GM21619 (cell line): ENCODE data around the gene CARD11.
"Not testable (repeated sequence)": the region's sequence is repeated elsewhere in the genome, so short reads cannot be mapped to it uniquely, and the experiment has no call there.

Experiments
- ATAC-seq: cut with Tn5 transposase; IDR thresholded peaks from one replicate; pipeline ENCODE4 v1.9.1; 2021; ENCODE audit not compliant: unreplicated experiment

The CARD11 gene

DNA sequence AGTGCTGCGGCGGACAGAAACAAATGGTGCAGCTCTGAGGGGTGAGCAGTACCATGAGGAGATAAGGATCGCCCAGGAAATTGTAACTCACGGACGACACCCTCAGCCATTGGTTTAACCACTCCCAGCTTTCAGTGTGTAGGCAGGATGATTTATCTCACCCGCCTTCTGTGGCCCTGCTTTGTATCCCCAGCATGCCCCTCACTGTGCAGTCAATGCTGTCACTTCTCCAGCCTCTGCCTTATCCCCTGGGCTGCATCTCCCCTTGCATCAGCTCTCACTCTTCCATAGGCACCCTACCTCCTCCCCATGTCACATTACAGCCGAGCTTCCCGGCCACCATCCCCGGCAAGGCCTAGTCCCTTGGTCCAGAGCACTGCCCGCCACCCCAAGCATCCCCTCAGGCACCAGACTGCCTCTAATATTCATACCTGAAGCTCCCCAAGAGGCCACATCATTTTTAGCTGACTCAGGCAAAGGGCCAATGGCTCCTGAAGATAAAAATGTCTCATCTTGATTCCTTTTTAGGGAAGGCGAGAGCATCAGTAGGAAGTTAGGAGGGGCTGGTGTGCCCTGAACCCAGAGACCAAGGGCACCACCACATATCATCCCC, 77.1 kb downstream of the CARD11 start:
- no peak for ATAC-seq

DNA sequence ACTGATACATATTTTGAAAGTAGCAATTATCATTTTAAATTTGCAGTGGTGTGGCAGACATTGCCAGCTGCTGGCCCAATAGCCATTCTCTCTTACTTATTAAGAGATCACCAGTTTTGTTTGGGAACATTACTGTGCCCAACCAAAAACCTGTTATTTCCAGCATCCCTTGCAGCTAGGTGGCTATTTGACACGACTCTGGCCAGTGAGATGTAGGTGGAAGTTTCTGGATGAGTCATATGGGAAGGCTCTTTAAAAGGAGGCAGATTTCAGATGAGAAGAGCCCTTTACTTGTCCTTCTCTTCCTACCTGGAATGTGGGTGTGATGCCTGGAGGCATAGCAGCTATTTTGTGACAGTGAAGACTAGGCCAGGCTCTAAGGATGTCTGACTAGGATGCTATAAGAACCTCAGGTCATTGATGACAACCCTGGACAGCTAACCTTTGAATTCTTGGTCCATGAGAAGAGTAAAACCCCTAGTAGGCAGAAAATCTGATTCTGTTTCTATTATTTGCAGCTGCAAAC, 77.9 kb downstream of the CARD11 start:
- ATAC-seq: no peak

DNA sequence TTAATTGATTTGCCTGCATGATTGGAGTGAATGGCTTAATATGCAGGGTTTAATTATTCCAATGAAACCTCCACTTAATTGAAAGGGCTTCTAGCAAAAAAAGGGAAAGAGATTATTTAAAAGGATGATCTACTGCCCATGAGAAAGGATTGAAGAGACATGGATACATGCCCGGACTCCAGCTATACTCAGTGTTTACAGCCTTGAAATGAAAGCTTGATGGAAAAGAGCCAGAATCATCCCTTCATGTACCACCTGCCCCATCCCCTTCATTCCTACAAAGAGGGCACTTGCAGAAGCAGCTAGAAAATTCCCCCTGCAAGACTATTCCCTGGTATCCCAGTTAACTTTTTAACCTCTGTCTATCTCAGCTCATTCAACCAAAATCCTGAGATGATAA, 78.4 kb downstream of the CARD11 start:
- no peak for ATAC-seq

DNA sequence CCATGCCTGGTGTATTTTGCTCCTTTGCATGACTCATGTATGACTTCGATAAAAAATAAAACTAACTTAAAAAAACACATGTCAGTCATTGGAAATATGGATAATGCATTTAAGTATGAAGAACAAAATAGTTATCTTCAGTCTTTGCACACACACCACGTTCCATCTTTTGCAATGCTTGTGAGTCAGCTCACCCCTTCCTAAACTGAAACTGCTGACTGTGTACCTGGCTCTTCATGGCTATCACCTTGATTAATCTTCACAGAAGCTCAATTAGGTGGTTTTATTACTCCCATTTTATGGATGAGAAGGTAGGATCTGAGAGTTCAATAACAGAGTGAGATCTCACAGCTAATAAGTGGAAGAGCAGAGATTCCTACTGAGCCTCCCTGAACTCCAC, 79.5 kb downstream of the CARD11 start:
- ATAC-seq: no peak

DNA sequence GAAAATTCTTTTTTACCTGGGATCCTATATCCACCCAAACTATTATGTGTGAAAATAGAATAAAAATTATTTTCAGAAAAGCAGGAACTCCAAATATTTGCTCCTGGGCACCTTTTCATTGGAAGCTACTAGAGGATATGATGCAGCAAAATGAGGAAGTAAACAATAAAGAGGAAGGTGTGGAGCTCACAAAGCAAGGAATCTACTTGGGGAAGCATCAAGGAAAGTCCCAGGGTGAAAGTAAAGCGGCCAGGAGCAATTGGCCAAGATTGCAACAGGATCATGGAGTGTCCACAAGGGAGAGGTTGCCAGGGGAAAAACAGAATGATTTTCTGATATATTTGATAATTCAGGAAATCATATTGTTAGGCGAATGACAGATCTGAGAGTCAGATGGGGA, 80.8 kb downstream of the CARD11 start:
- no peak for ATAC-seq

DNA sequence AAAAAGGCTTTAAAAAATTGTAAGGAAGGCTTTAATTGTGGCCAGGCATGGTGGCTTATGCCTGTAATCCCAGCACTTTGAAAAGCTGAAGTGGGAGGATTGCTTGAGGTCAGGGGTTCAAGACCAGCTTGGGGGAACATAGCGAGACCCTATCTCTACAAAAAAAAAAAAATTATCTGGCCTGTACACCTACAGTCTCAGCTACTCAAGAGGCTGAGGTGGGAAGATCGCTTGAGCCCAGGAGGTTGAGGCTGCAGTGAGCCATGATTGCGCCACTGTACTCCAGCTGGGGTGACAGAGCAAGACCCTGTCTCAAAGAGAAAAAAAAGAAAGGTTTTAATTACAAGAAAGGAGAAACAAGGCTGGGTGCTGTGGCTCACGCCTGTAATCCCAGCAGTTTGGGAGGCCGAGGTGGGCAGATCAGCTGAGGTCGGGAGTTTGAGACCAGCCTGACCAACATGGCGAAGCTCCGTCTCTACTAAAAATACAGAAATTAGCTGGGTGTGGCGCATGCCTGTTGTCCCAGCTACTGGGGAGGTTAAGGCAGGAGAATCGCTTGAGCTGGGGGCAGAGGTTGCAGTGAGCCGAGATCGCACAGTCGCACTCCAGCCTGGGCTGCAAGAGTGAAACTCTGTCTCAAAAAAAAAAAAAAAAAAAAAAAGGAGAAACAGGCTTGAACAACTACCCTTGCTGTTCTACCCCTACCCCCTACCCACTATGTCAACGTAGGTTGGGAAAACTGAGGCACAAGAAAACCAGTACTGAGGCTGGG, 83.7 kb downstream of the CARD11 start:
- ATAC-seq: no peak

DNA sequence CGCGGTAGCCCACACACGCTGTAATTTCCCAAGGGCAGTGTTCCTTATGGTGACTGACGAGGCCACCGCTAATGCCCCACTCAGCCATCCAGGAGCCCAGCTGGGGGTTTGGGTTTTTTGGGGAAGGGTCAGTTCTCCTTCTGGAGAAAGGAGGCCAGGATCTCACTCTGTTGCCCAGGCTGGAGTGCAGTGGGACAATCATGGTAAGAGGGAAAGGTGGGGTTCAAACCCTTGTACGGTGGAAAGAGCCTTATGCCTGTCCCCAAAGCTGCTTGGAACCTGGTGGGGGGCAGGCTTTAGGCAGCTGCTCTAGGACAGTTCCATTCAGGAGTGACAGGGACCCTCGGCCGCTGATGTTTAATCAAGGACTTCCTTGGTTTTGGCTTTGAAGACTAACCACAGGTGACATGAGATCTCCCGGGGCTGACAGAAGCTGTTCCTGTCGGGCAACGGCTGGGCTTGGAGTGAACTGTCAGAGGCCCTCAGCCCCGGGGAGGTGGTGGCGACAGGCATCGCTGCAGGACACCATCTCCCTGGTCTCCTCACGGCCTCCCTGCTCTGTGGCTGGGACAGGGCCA, 84.5 kb downstream of the CARD11 start:
- no peak for ATAC-seq

DNA sequence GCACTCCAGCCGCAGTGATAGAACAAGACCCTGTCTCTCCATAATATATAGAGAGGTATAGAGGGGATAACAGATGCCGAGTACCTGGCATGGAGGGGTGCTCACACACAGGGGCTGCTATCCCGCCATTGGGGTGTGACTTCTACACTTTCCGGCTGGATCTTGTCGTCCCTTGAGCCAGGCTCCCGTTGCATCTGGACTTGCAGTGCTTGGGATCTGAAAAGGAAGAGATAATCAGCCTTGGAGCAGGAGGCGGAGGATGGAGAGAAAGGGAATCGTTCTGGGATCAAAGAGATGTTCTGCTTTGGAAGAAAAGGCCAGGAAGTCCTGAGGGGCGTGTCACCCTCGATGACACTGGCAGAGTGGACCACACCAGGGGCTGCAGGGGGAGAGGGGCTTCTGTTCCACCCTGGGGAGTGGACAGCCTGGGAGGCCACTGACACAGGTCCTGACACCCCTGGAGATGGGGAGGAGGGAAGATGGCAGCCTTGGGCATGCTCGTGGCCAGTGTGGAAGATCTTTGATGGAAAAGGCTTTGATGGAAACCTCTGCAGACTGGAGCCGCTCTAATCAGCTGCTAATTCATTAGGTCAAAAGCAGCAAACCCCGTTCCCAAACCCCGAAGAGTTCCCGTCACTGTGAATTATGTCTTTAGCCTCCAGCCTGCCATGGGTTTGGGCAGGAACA, 85.1 kb downstream of the CARD11 start:
- no peak for ATAC-seq

DNA sequence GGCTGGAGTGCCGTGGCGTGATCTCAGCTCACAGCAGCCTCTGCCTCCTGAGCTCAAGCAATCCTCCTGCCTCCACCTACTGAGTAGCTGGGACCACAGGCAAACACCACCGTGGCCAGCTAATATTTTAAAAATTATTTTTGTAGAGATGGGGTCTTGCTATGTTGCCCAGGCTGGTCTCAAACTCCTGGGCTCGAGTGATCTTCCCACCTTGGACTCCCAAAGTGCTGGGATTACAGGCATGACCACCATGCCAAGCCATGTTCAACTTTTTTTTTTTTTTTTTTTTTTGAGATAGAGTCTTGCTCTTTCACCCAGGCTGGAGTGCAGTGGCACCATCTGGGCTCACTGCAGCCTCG, 86.3 kb downstream of the CARD11 start:
- ATAC-seq: not testable (repeated sequence)

DNA sequence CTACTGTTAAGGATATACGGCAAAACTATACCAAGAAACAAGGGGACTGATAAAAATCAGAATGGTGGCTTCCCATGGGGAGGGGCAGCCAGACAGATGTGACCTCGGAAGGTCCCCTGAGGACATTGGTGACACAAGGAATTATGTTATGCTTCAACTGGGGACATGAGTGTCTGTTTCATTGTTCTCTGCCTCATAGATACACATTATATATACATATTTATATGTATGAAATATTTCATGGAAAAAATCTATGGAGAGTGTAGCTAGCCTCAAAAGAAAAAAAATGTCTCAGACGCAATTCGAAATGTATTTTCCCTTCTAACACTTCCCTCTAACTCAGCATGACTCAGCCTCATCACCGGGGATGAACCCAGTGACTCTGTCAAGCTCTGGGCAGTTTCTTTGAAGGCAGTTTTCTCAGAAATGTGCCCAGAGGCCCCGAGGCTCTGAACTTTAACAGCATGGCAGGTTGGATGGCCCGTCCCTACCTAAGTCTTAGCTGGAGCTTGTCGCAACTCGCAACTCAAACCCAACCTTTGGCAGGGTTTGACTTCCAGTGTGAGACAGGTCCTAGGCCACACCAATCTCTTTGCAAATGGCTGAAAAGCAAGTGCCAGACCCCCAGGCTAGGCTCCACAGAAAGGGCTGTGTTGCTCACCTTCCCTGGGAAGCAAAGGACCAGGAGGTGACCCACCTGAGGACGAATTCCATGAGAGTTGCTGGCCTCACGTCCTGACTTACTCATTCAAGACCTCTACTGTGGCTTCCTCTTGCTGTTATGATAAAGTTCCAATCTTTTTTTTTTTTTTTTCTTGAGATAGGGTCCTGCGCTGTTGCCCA, 86.9 kb downstream of the CARD11 start:
- no peak for ATAC-seq

DNA sequence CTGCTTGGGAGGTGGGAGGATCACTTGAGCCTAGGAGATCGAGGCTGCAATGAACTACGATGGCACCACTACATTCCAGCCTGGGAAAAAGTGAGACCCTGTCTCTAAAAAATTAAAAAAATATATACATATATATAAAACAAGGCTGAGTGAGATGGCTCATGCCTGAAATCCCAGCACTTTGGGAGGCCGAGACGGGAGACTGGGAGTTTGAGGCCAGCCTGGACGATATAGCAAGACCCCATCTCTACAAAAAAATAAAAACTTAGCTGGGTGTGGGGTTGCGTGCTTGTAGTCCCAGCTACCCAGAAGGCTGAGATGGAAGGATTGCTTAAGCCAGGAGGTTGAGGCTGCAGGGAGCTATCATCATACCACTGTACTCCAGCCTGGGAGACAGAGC, 87.6 kb downstream of the CARD11 start:
- no peak for ATAC-seq

DNA sequence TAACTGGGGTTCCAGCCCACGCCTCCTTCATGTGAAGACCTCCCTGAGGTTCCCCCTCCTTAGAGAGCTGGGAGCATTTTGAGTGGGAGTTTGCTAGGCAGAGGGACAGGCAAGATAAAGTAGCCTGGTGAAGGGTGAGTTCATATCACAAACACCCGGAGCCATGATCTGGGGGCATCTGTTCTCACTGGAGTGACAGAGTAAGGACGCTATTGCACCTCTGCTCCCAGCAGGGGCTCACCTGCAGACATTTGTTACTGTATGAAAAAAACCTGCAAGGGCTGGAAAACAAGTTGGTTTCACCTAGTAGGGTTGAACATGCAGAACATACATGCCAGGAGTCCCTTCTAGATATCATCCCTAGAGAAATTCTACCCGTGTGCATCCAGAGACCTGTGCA, 88.4 kb downstream of the CARD11 start:
- ATAC-seq: no peak

DNA sequence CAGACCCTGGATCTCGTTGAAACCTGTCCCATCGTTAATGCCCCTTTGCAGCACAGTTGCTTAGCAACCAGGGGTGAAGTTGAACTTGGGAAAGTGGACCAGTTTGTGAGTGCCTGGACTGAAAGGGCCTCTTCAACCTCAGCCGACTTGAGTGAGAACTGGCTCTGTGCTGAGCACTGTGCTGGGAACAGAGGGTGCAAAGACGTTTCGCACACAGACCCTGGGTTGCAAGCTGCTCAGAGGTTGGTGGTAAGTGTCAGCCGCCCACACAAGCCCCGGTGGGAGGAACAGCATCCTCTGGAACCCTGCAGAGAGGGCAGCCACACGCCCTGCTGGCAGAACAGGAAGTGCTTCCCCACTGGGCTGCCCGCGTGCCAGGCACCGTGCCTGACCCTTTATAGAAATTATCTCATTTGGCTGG, 89.2 kb downstream of the CARD11 start:
- no peak for ATAC-seq

DNA sequence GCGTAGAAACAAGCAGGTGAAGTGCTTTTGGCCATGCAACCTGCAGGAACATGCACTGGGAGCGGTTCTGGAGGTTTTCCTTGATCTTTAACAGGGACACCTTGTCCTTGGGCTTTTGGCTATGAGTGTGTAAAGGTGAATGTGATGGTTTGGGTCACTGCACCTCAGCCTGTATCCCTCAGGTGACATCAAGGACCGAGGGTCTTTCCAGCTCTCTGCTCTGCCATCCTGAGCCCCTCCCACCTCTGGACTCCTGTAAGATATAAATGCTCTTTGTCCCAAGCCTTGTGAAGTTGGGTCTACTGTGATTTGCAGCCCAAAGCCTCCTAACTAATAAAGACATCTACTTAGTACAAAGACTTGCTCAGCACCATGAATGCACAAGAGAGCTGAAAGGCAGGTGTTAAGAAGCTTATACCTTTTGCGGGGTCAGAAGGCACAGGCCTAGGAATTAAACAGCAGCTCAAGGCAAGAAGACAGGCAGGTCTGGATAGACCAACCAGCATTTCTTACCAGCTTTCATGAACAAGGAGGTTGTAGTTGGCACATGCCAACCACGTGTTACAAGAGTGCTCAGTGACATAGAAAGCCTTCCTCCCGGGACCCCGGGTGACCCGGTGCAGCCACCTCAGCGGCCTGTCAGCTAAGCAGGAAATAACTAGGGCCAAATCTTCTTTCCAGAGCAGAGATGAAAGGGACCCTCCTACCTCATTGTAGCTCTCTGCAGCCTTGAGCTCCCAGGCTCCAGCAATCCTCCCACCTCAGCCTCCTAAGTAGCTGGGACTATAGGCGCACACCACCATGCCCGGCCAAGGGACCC, 89.9 kb downstream of the CARD11 start:
- no peak for ATAC-seq

DNA sequence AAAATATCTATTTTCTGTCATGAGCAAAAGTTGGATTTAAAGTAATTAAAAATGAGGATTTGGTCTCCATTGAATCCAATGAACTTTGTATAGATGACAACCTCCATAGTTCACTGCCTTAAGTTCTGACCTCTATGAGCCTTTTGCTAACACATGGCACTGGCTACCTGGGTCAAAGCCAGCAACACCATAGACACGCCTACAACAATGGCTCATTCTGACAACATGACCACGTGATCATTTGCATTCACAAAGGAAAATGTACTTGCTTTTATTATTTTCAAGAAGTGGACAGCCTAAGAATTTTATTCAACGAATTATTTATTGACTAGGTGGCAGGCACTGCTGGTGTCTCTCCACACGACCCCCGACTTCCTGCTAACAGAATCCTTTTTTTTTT, 90.6 kb downstream of the CARD11 start:
- no peak for ATAC-seq

DNA sequence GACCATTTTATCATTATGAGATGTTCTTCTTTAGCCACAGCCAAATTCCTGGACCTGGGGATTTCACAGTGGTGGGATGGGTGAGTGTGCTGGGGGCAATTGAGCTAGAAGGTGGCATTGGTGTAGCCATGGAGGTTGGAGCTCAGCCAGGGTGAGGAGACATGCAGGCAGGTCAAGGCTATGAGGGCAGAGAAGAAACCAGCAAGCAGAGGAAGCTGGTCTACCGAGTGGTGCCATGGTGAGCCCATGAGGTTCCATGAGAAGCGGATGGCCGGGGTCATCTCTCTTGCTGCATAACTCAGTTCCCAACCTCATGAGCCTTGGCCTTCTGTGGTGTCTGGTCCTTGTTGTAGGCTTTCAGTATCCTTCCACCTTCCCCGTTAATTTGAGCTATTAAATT, 91.4 kb downstream of the CARD11 start:
- ATAC-seq: no peak

DNA sequence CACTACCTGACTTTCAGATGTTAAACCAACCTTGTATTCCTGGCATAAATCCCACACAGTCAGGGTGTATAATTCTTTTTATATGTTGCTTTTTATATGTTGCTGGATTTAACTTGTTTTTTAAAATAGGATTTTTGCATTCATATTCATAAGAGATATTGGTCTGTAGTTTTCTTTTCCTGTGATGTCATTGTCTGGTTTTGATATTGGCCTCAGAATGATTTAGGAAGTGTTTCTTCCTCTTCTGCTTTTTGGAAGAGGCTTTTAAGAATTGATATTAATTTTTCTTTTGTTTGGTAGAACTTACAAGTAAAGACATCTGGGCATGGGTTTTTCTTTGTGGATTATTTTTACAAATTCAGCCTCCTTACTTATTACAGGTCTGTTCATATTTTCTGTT, 93.1 kb downstream of the CARD11 start:
- no peak for ATAC-seq

DNA sequence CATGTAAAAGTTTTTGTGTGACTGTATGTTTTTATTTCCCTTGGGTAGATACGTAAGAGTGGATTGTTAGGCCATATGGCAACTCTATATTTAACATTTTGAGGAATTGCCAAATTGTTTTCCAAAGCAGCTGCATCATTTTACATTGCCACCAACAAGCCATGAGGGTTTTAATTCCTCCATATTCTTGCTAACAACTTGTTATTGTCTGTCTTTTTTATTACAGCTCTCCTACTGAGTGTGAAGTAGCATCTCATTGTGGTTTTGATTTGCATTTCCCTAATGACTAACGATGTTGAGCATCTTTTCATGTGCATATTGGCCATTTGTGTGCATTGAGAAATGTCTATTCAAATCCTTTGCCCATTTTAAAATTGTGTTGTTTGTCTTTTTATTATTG, 94.9 kb downstream of the CARD11 start:
- ATAC-seq: no peak

DNA sequence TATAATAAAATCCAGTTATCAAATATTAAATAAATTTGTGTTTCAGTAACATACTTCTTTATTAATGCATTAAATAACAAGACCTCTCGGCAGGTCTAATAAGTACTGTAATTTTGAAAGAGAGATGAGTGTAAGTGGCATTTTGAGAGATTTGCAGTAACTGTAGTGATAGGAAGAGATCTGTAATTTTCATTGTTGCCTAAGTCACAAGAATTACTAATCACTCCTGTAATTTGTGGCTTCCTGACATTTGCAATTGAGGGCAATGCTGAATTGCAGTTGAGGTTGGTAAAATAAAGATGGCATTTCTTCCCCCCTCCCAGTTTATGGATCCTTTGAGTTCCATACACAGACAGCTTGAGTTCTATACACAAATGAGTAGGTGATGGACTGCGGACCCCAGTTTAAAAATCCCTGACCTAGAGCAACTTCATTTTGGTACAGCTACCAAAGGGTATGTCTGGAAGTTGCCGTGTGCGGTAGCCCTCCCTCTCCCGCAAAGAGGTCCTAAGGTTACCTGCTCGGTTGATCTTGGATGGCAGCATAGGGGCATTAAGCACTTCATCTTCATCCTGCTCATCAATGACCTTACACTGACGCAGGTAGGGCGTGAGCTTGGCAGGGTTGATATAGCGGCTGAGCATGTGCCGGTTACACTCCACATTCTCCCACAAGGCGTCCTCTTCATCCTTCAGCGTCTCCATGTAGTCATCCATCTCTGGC, 96.4 kb downstream of the CARD11 start:
- ATAC-seq: no peak
